Left lung (tissue), 10 donors: Measurements from ENCODE around the gene SUSD6. TPM values are rescaled to one million over a fixed set of nuclear protein-coding genes. Genes with fewer than 3 reads are reported as not detected.

ENCODE experiments used
- ATAC-seq: fragments of 200-7000 bp; cut with Tn5 transposase; one replicate; pipeline ENCODE4 v1.9.1; 2020; ENCODE audit warnings: moderate library complexity
- DNase-seq, 4 donors: peaks; one replicate each; pipeline ENCODE4 v3.0.0-alpha.2; 2013 to 2020
- H3K27ac ChIP-seq, 2 donors: fragments of 200-600 bp; sonication (generic) in 1 of 2; one replicate each; pipeline versions ENCODE4 v1.5.0 to v1.8.0; 2020 to 2021
- H3K27me3 ChIP-seq, 2 donors: fragments of 200-600 bp; sonication (generic) in 1 of 2; one replicate each; pipeline versions ENCODE4 v1.5.0 to v1.8.0; 2020 to 2021
- H3K36me3 ChIP-seq, 2 donors: fragments of 200-600 bp; sonication (generic) in 1 of 2; one replicate each; pipeline versions ENCODE4 v1.5.0 to v1.8.0; 2020 to 2021
- H3K4me1 ChIP-seq, 2 donors: fragments of 200-600 bp; one replicate each; pipeline ENCODE4 v1.8.0; 2021
- H3K4me3 ChIP-seq, 2 donors: fragments of 200-600 bp; sonication (generic) in 1 of 2; one replicate each; pipeline versions ENCODE4 v1.5.0 to v1.8.0; 2020 to 2021; ENCODE audit warnings: mild to moderate bottlenecking in 1 of 2
- H3K9me3 ChIP-seq, 2 donors: fragments of 200-600 bp; sonication (generic) in 1 of 2; one replicate each; pipeline versions ENCODE4 v1.5.0 to v1.8.0; 2020 to 2021
- CTCF ChIP-seq, 2 donors: fragments of 200-600 bp; sonication (generic) in 1 of 2; IDR thresholded peaks; one replicate each; pipeline versions ENCODE4 v1.5.0 to v1.8.0; 2021; ENCODE audit warnings: antibody characterized with exemption in 2 of 2
- intact Hi-C, 2 donors: fragments of 100-400 bp; cut with DNase I; formaldehyde crosslinking; loops; one replicate each; pipeline versions ENCODE4 v1.11.2 to v1.14.2; 2022
- polyA plus RNA-seq, 6 donors: library from polyadenylated mRNA; unstranded; fragments of 120-200 nt; gene quantifications; one replicate each; pipeline ENCODE4 v1.2.1, GENCODE V29; 2013; ENCODE audit not compliant: insufficient read length in 6 of 6
- total RNA-seq, 2 donors: library from RNA; stranded (reverse); fragmentation: NEBNext Ultra II Directional; extraction: Animal tissue kit (Norgen Biotek cat#: 25700); gene quantifications; one replicate each; pipeline ENCODE4 v1.2.1, GENCODE V29; 2021
- donor health status: DM: no; HTN: yes; CAD: no.
- donor health status: DM: no; HTN: no; CAD: no.

Gene SUSD6
- total and polyA plus RNA-seq, 8 donors = 27.7 to 77.4 (median 31.3) TPM

DNA sequence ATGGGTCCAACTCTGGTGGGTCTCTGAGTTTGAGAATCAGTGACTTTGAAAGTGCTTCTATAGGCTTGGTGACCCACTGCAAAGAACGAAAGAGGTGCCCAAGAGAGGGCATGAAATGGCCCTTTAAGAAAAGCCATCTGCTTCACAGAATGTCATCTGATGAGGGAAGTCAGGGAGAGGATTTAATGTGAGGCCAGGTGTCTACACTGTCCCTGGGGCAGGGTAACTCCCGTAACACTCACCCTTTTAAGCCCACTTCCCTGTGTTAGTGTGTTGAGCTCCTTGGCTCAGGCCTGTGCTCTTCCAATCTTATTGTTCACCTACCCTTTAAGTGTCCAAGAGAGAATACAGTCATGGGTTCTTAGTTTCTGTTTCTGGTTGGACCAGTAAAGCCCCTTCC, 139.1 kb downstream of the SUSD6 start:
- H3K36me3 ChIP-seq = no peaks in the 10 kb centered on the region
- TF ChIP-seq CTCF (IDR thresholded peaks at IDR 0.05) = no peak
- H3K9me3 ChIP-seq = no peaks in the 10 kb centered on the region
- intact Hi-C loops = no loop called here
- ATAC-seq (no peak), DNase-seq (no peak)
- no peak overlapping the region for H3K4me3 ChIP-seq
- H3K4me1 ChIP-seq = no peaks in the 10 kb centered on the region
- H3K27ac ChIP-seq = no peak overlapping the region
- H3K27me3 ChIP-seq = no peaks in the 10 kb centered on the region

GRCh38 chr14:69752773-69753172, 141.4 kb downstream of the SUSD6 start:
- DNase-seq (no peak), ATAC-seq (no peak)
- no peak overlapping the region for H3K4me3 ChIP-seq
- intact Hi-C loops = no loop called here
- no peaks in the 10 kb centered on the region for H3K27me3 ChIP-seq
- no peak for TF ChIP-seq CTCF (IDR thresholded peaks at IDR 0.05)
- no peaks in the 10 kb centered on the region for H3K4me1 ChIP-seq
- no peaks in the 10 kb centered on the region for H3K9me3 ChIP-seq
- H3K27ac ChIP-seq = no peak overlapping the region
- H3K36me3 ChIP-seq = no peaks in the 10 kb centered on the region

DNA sequence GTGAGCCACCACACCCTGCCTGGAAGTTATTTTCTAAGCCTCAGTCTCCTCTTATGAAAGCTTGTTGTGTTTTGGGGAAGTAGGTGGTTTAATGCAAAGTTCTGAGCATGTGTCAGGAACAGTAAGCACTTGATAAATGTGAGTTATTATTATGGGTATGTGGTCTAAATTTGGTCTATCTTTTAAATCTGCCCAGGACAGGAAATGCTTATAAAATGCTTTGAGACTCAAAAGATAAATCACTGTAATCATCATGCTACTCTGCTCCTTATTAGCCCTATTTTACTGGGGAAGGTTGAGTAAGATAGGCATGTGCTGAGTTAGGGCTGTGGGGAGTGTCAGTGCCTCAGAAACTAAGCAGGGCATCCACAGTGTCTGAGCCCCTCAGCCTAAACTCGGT, 142.5 kb downstream of the SUSD6 start:
- no peak for TF ChIP-seq CTCF (IDR thresholded peaks at IDR 0.05)
- DNase-seq (no peak), ATAC-seq (no peak)
- H3K36me3 ChIP-seq = no peaks in the 10 kb centered on the region
- H3K4me3 ChIP-seq = no peak overlapping the region
- H3K4me1 ChIP-seq = no peaks in the 10 kb centered on the region
- no peak overlapping the region for H3K27ac ChIP-seq
- H3K27me3 ChIP-seq = no peaks in the 10 kb centered on the region
- intact Hi-C loops = no loop called here
- no peaks in the 10 kb centered on the region for H3K9me3 ChIP-seq

DNA sequence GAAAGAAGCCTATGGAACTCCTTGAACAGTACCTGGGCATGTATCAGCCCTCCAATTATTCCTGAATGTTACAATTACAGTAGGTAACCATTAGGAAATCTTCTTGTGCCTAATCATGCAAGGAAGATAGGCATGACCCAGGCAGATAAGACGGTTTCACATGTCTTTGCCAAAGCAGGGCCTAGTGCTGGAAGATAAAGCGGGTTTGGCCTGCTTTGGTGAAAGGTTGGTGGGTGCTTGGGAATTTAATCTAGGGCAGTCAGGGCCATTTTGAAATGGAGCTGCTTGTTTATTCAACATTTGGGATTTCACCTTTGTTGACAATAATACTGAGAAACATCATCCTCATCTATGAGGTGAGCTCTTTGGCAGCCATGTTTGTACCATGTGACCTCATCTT, 143.1 kb downstream of the SUSD6 start:
- DNase-seq (no peak), ATAC-seq (no peak)
- intact Hi-C loops = no loop called here
- H3K27ac ChIP-seq = no peak overlapping the region
- H3K27me3 ChIP-seq = no peaks in the 10 kb centered on the region
- H3K4me1 ChIP-seq = no peaks in the 10 kb centered on the region
- no peak for TF ChIP-seq CTCF (IDR thresholded peaks at IDR 0.05)
- no peak overlapping the region for H3K4me3 ChIP-seq
- H3K9me3 ChIP-seq = no peaks in the 10 kb centered on the region
- H3K36me3 ChIP-seq = no peaks in the 10 kb centered on the region

DNA sequence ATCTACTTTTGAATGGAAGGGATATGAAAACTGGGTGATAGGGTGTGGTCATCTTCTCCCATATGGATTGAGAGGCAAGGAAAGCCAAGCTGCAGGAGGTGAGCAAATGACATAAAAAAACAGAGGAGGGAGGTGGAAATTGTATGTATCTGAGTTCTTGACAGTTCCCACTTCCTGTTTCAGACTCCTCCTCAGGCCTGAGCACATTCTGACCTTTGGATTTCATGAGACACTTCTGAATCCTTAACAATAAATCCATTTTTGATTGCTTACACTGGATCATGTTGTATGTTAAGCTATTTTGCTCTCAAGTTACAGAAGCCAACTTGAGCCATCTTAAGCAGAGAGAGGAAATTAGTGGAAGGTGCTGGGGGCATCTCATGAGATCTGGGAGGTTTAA, 143.9 kb downstream of the SUSD6 start:
- no peak for TF ChIP-seq CTCF (IDR thresholded peaks at IDR 0.05)
- Histone ChIP-seq H3K27me3 (no peaks in the 10 kb centered on the region), H3K9me3 (no peaks in the 10 kb centered on the region), H3K4me3 (no peak overlapping the region), H3K27ac (no peak overlapping the region), H3K4me1 (no peaks in the 10 kb centered on the region), H3K36me3 (no peaks in the 10 kb centered on the region)
- no peak for ATAC-seq
- intact Hi-C loops = no loop called here
- no peak for DNase-seq
